SU-DHL-6 (cell line): ENCODE data around the gene GRAP2.

Experiments used
- EZH2phosphoT487 ChIP-seq: fragments of 200-600 bp; sonication (generic), shearing (Covaris generic); conservative IDR thresholded peaks from 2 replicates; pipeline ENCODE4 v1.6.1; 2018; ENCODE audit warnings: mild to moderate bottlenecking, antibody characterized with exemption, low read length, moderate library complexity, mixed read lengths
- TF ChIP-seq, protein P1 (sequence below): fragments of 200-600 bp; sonication (generic); IDR thresholded peaks from one replicate; pipeline ENCODE4 v1.5.1; 2017; ENCODE audit warnings: antibody characterized with exemption, mild to moderate bottlenecking, low read length, moderate library complexity; ENCODE audit not compliant: insufficient read depth, poor library complexity, severe bottlenecking

DNA sequence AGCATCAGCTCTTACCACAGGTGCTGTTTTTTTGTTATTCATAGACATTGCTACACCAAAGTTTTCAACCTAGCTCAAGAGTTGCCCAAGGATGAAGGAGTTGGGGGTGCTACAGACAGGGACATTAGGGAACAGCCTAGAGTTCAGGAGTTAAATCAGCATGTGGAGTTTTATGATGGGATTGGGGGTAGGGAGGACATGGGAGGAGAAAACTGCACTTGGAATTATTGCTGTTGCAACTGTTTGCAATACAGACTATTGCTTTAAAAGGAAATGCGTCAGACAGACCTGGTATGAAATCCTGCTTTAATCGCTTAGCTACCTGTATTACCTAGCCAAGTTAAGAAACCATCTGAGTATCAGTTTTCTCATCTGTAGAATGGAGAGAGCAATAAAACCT is 65.6 kb downstream of the GRAP2 start:
- TF ChIP-seq, protein P1, sequence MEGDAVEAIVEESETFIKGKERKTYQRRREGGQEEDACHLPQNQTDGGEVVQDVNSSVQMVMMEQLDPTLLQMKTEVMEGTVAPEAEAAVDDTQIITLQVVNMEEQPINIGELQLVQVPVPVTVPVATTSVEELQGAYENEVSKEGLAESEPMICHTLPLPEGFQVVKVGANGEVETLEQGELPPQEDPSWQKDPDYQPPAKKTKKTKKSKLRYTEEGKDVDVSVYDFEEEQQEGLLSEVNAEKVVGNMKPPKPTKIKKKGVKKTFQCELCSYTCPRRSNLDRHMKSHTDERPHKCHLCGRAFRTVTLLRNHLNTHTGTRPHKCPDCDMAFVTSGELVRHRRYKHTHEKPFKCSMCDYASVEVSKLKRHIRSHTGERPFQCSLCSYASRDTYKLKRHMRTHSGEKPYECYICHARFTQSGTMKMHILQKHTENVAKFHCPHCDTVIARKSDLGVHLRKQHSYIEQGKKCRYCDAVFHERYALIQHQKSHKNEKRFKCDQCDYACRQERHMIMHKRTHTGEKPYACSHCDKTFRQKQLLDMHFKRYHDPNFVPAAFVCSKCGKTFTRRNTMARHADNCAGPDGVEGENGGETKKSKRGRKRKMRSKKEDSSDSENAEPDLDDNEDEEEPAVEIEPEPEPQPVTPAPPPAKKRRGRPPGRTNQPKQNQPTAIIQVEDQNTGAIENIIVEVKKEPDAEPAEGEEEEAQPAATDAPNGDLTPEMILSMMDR, result no peak
- no peak for TF ChIP-seq EZH2phosphoT487
